ENCODE results near the gene TAAR1. TPM values are rescaled to one million over a fixed set of nuclear protein-coding genes. Genes with fewer than 3 reads are reported as not detected.

Gene TAAR1
- total RNA-seq, 1 experiment from 2014 or later: not detected

GRCh38 chr6:132648356-132648755 lies 10.6 kb downstream of the TAAR1 start:
- no peaks in the 10 kb centered on the region for H3K27me3 ChIP-seq (ENCODE audit: insufficient read depth, low read length)
- H3K27ac ChIP-seq (ENCODE audit: insufficient read length, low read depth, low read length): no peak overlapping the region
- Mint-ChIP-seq H3K4me1 (no peaks in the 10 kb centered on the region), H3K9me3 (no peaks in the 10 kb centered on the region), H3K4me3 (no peak overlapping the region), H3K27ac (no peak overlapping the region), H3K27me3 (ENCODE audit: low read depth) (no peaks in the 10 kb centered on the region), H3K36me3 (ENCODE audit: insufficient read depth in 1 of 3, low read depth in 3 of 3) (no peaks in the 10 kb centered on the region)
- no peak overlapping the region for H3K4ac ChIP-seq (ENCODE audit: low read depth, low read length)
- H4K91ac ChIP-seq (ENCODE audit: insufficient read length, low read depth, low read length): no peak overlapping the region
- H4K20me1 ChIP-seq (ENCODE audit: control insufficient read depth, insufficient read depth, insufficient read length): no peaks in the 10 kb centered on the region
- H3K4me1 ChIP-seq (ENCODE audit: insufficient read depth, low read length): no peaks in the 10 kb centered on the region
- no peak overlapping the region for H3K18ac ChIP-seq (ENCODE audit: insufficient read length, low read depth, low read length)
- no peak overlapping the region for H2AK5ac ChIP-seq (ENCODE audit: insufficient read length, low read length)
- H2AFZ ChIP-seq (ENCODE audit: low read length): no peak overlapping the region
- H2BK120ac ChIP-seq (ENCODE audit: low read depth, low read length, poor library complexity, severe bottlenecking): no peak overlapping the region
- no peak overlapping the region for H2BK5ac ChIP-seq (ENCODE audit: insufficient read length, low read length)
- TF ChIP-seq CTCF (conservative IDR thresholded peaks at IDR 0.05): no peak
- no CpG with 5 or more reads among the region's 2 CpGs for WGBS (ENCODE audit: extremely low coverage, insufficient read length, low lambda C conversion rate)
- no peaks in the 10 kb centered on the region for H3K79me1 ChIP-seq (ENCODE audit: insufficient read depth, low read depth, low read length, poor library complexity, severe bottlenecking)
- H2BK12ac ChIP-seq (ENCODE audit: insufficient read length, low read depth, low read length): no peak overlapping the region
- H4K5ac ChIP-seq (ENCODE audit: insufficient read length, low read depth, low read length): no peak overlapping the region
- no peaks in the 10 kb centered on the region for H3K23me2 ChIP-seq (ENCODE audit: insufficient read length, low read depth, low read length, poor library complexity, severe bottlenecking)
- no peaks in the 10 kb centered on the region for H3K9me3 ChIP-seq (ENCODE audit: control insufficient read depth, low read depth, low read length)
- H3K23ac ChIP-seq (ENCODE audit: insufficient read length, low read depth, low read length): no peak overlapping the region
- no peak overlapping the region for H4K8ac ChIP-seq (replicated peaks; ENCODE audit: insufficient read length, low read depth, low read length)
- H3K4me2 ChIP-seq (ENCODE audit: insufficient read depth, insufficient read length, low read length): no peak overlapping the region
- H3T11ph ChIP-seq (ENCODE audit: low read length): no peak overlapping the region
- H3K9ac ChIP-seq (ENCODE audit: extremely low read depth, insufficient read length, low read length): no peak overlapping the region
- no peak overlapping the region for H3K56ac ChIP-seq (ENCODE audit: insufficient read length, low read depth, low read length)
- H2BK20ac ChIP-seq (ENCODE audit: low read depth, low read length, poor library complexity, severe bottlenecking): no peak overlapping the region
- no peak overlapping the region for H3K14ac ChIP-seq (ENCODE audit: insufficient read depth, low read length)
- H2BK15ac ChIP-seq (ENCODE audit: low read depth, low read length): no peak overlapping the region
- no peaks in the 10 kb centered on the region for H3K79me2 ChIP-seq (ENCODE audit: insufficient read depth, low read length)
- DNase-seq: no peak
